HG02623 (cell line): ENCODE measurements around the gene LRRIQ1.
"Not testable (repeated sequence)": the region's sequence is repeated elsewhere in the genome, so short reads cannot be mapped to it uniquely, and the experiment has no call there.

ENCODE experiments used
- ATAC-seq: cut with Tn5 transposase; IDR thresholded peaks from one replicate; pipeline ENCODE4 v1.9.1; 2021; ENCODE audit warnings: moderate library complexity; ENCODE audit not compliant: unreplicated experiment

LRRIQ1 gene

GRCh38 chr12:85183855-85184254 is 147.7 kb downstream of the LRRIQ1 start:
- ATAC-seq, result no peak

GRCh38 chr12:85186236-85186635 is 150.1 kb downstream of the LRRIQ1 start:
- ATAC-seq, result no peak

GRCh38 chr12:85188619-85189018 is 152.5 kb downstream of the LRRIQ1 start:
- no peak for ATAC-seq

- ATAC-seq, result no peak
Observed at GRCh38 chr12:85190728-85191127, 154.6 kb downstream of the LRRIQ1 start.

- ATAC-seq, result not testable (repeated sequence)
Observed at GRCh38 chr12:85203809-85204208, 167.7 kb downstream of the LRRIQ1 start.

GRCh38 chr12:85206543-85206942 is 170.4 kb downstream of the LRRIQ1 start:
- ATAC-seq, result no peak

- not testable (repeated sequence) for ATAC-seq
Observed at GRCh38 chr12:85224339-85224738, 188.2 kb downstream of the LRRIQ1 start.

- ATAC-seq, result no peak
Observed at GRCh38 chr12:85225501-85225900, 189.3 kb downstream of the LRRIQ1 start.

GRCh38 chr12:85237327-85237726 is 201.2 kb downstream of the LRRIQ1 start:
- ATAC-seq, result no peak

GRCh38 chr12:85244561-85244960 is 208.4 kb downstream of the LRRIQ1 start:
- no peak for ATAC-seq

- no peak for ATAC-seq
Observed at GRCh38 chr12:85253853-85254252, 217.7 kb downstream of the LRRIQ1 start.

- no peak for ATAC-seq
Observed at GRCh38 chr12:85257671-85258070, 221.5 kb downstream of the LRRIQ1 start.

GRCh38 chr12:85260447-85260846 is 224.3 kb downstream of the LRRIQ1 start:
- no peak for ATAC-seq

- no peak for ATAC-seq
Observed at GRCh38 chr12:85260896-85261295, 224.7 kb downstream of the LRRIQ1 start.

GRCh38 chr12:85266356-85266755 is 230.2 kb downstream of the LRRIQ1 start:
- no peak for ATAC-seq

- peak; percentile 53 for ATAC-seq
Observed at GRCh38 chr12:85273381-85274314, 237.5 kb downstream of the LRRIQ1 start.

- no peak for ATAC-seq
Observed at GRCh38 chr12:85274315-85274651, 238.1 kb downstream of the LRRIQ1 start.

GRCh38 chr12:85275374-85275773 is 239.2 kb downstream of the LRRIQ1 start:
- no peak for ATAC-seq

- no peak for ATAC-seq
Observed at GRCh38 chr12:85277191-85277590, 241.0 kb downstream of the LRRIQ1 start.

GRCh38 chr12:85277900-85278597 is 241.9 kb downstream of the LRRIQ1 start:
- no peak for ATAC-seq

GRCh38 chr12:85278598-85279448 is 242.7 kb downstream of the LRRIQ1 start:
- ATAC-seq, result no peak
